Stimulated activated CD8-positive, alpha-beta memory T cell treated with anti-CD3 and anti-CD28 coated beads, Interleukin-12 subunit alpha, Interleukin-12 subunit beta, amount 100 ng/mL, for 1 hour (primary cell): ENCODE measurements around the gene CLHC1.
A peak's percentile ranks its signal among the peaks of the same experiment; 100 is the strongest.
"Not testable (repeated sequence)": the region's sequence is repeated elsewhere in the genome, so short reads cannot be mapped to it uniquely, and the experiment has no call there.

ENCODE experiments used
- DNase-seq: peaks from one replicate; pipeline ENCODE4 v3.0.0-alpha.2; 2020; ENCODE audit warnings: low read depth

Gene CLHC1

GRCh38 chr2:55232863-55233657 is 967 bp upstream of the CLHC1 start:
- DNase-seq = peak; percentile 32

DNA sequence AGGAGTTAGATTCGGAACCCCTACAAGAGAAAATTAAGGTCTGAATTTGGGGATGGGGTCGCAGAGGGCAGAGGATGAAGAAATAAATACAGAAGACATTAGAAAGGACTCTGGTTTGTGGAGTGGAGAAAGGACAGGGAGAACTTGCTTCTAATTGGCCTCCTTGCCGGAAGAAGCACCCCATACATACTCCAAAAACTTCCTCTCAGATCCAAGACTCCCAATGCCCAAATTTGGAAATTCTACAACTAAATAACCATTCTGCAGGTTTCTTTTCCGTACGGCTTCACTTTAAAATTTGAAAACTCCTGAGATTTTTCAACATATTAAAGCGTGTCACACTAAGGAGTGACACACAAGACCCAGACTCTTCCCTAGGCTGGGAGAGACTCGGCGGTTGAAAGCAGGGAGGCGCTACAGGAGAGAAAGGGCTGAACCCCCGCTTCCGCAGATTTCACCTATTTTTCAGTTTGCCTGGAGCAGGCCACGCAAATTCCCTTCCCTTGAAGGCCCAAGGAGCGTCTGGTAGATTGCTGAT is 478 bp downstream of the CLHC1 start:
- no peak for DNase-seq

- no peak for DNase-seq
Measured at GRCh38 chr2:55230551-55230950, 1.5 kb downstream of the CLHC1 start.

- DNase-seq = no peak
Measured at GRCh38 chr2:55229221-55229620, 2.9 kb downstream of the CLHC1 start.

- DNase-seq = no peak
Measured at GRCh38 chr2:55228226-55228563, 3.9 kb downstream of the CLHC1 start.

DNA sequence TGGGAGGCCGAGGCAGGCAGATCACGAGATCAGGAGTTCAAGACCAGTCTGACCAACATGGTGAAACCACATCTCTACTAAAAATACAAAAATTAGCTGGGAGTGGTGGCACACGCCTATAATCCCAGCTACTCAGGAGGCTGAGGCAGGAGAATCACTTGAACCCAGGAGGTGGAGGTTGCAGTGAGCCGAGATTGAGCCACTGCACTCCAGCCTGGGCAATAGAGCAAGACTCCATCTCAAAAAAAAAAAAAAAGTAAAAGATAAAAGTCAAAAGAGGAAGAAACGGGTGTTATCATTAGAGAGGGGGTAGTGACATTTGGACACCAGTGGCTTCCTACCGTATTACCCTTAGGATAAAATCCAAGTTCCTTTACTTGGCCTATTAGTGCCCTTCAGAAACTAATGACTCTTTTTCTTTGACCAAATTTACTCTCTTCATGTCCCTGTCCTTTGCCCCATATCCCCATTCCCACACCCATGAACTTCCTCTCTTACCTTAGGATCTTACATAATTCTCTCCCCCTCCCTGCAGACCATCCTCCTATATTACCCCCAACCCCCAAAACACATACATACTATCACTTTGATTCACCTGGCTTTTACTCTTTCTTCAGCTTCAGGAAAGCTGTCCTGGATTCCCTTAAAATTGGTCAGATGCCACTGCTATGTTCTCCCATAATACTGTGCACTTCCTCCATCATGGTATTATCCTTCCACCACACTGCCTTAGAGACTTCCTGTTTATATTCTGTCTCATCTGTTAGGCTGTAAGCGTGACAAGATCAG is 4.5 kb downstream of the CLHC1 start:
- DNase-seq = not testable (repeated sequence)

DNA sequence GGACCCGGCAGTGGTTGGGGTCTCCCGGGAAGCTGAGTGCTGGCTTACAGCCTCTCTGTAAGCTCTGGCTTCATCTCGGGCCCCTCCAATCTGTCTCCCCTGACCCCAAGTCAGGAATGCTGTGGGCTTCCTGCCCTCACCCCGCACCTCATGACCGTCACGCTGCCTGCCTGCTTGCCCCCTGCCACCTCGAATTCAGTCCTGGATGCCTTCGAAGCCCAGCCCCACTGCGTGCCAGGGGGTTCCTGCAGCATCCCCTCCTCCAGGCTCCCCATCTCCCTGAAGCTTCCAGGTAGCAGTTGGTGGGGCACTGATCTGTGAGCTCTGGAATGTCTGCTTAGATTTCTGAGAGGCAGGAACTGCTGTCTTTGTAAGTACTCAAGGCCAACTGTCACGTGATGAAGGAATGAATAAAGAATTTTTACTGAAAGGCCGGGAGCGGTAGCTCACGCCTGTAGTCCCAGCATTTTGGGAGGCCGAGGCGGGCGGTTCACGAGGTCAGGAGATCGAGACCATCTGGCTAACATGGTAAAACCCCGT is 6.5 kb downstream of the CLHC1 start:
- no peak for DNase-seq

- DNase-seq = no peak
Measured at GRCh38 chr2:55224761-55225261, 7.3 kb downstream of the CLHC1 start.

DNA sequence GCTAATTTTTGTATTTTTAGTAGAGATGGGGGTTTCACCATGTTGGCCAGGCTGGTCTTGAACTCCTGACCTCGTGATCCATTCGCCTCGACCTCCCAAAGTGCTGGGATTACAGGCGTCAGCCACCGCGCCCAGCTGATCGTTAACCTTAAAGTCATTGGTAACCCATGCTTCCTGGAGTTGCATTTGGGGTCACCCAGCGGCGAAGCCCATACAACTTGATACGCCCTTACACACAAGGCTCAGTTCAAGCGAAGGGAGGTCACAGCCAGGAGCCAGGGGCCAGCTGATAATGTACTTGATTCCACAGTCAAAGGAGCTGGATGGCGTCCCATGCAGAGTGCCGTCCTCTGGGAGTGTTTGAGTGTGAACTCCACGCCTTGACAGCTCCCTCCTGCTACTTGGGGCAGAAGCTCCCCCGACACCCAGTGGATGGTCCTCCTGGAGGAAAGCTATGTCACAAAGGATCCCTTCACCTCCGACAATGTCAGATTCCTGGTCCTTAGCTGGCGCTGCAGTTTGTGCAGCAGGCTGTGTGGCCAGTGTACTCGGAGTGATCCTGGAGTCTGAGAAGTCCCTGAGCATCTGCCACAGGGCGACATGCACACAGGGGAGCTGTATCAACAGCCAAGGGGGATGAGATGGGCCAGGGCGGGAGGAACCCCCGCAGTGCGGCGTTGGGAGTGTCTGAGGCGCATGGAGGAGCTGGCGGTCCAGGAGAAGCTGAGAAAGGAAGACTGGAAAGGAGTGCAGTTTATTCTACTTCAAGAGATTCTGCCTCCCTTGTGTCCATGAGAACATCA is 7.9 kb downstream of the CLHC1 start:
- no peak for DNase-seq

DNA sequence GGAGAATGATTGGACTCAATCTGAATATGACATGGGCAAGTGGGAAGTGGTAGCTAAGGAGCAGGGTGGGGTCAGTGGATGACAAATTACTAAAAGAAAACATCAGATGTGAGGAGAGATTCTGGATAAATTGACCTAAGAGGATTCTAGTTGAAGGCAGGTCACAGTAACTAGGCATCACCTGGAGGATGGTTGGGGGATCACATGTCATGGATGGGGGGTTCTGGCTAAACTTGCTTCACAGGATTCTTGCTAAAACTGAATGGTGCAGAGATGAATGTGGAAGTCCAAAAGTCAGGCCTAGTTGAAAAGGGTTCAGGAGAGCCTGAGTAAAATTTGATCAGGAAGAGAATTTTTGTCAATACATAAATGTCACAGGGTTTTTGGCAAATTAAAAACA is 18.3 kb downstream of the CLHC1 start:
- no peak for DNase-seq

DNA sequence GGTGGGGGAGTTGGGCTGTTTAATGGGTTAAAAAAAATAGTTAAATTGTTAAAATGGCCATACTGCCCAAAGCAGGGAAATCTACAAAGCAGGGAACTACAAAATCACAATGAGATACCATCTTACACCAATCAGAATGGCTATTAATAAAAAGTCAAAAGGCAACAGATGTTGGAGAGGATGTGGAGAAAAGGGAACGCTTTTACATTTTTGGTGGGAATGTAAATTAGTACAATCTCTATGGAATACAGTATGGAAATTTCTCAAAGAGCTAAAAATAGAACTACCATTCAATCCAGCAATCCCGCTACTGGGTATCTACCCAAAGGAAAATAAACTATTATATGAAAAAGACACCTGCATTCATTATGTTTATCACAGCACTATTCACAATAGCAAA is 27.1 kb downstream of the CLHC1 start:
- no peak for DNase-seq

DNA sequence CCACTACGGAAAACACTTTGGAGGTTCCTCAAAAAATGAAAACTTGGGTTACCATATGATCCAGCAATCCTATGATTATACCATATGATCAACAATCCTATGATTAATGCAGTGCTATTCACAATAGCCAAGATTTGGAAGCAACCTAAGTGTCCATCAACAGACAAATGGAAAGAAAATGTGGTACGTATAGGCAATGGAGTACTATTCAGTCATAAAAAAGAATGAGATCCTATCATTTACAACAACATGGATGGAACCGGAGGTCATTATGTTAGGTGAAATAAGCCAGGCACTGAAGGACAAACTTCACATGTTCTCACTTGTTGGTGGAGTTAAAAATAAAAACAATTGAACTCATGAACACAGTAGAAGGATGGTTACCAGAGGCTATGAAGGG is 27.6 kb downstream of the CLHC1 start:
- no peak for DNase-seq

DNA sequence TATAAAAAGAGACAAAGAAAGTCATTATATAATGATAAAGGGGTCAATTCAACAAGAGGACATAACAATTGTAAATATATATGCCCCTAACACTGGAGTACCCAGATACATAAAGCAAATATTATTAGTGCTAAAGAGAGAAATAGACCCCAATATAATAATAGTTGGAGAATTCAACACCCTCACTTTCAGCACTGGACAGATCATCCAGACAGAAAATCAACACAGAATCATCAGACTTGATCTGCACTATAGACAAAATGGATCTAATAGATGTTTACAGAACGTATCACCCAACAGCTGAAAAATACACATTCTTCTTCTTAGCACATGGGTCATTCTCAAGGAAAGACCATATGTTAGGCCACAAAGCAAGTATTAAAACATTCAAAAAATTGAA is 31.7 kb downstream of the CLHC1 start:
- no peak for DNase-seq

DNA sequence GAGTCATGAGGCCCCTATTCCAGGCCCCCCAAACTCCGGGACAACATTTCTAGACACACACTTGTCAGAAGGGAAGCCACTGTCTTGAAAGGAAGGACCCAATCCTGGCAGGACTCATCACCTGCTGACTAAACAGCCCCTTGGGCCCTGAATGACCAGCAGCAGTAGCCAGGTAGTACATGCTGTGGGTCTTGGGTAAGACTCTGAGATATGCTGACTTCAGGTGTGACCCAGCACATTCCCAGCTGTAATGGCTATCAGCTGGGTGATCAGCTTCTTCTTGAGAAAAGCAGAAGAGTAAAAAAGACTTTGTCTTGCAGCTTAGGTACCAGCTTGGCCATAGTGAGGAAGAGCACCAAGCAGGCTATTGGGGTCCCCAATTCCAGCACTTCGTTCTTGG is 35.6 kb downstream of the CLHC1 start:
- no peak for DNase-seq

- DNase-seq = not testable (repeated sequence)
Measured at GRCh38 chr2:55191888-55192287, 40.2 kb downstream of the CLHC1 start.

GRCh38 chr2:55186837-55187236 is 45.3 kb downstream of the CLHC1 start:
- not testable (repeated sequence) for DNase-seq

GRCh38 chr2:55180374-55180773 is 51.7 kb downstream of the CLHC1 start:
- no peak for DNase-seq

DNA sequence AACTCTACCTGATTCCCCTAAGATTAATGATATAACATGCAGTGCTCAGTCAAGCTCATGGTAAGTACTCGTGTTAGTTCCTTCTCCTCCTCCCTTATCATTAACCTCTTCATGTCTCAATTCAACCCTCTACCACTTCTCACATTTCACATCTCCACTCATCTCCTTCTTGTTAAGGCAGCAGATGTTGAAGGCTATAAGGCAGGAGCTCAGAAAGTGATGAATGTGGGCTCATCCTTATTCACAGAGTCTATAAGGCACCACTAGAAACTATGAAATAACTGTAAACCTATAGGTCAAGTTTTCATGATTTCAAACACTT is 56.0 kb downstream of the CLHC1 start:
- no peak for DNase-seq

DNA sequence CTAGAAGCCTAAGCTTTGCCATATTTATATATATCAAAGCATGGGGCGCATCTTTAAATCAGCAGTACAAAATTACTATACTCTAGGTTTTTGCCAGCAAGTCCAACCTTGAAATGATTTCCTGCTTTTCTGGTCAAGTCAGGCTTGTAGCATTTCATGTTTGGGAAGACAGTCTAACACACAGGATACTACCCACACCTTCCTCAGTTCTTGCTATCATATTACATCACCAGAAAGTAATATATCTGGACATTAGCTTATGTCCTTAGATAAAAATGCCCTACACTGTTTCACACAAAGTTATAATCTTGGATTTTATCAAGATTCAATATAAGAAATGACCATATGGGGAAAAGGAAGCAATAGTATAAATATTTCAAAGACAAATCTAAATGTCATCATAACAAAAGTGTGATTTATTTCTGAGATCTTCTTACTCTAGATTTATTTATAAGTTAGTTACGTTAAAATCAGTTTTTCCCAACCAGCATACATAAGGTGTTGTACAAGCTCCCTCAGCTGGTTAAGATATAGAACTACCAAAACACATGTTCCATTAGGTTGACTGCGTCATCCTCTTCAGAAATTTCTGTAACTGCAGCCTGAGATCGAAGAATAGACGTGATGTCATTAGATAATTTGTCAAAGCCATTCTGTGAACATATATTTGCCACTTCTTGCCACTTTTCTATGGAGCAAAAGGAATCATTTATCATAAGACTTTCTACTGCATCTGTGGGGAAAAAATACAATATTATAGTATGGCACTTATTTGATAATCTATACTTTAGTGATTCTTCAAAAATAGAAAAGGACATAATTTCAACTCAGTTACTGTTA is 56.6 kb downstream of the CLHC1 start:
- DNase-seq = no peak

DNA sequence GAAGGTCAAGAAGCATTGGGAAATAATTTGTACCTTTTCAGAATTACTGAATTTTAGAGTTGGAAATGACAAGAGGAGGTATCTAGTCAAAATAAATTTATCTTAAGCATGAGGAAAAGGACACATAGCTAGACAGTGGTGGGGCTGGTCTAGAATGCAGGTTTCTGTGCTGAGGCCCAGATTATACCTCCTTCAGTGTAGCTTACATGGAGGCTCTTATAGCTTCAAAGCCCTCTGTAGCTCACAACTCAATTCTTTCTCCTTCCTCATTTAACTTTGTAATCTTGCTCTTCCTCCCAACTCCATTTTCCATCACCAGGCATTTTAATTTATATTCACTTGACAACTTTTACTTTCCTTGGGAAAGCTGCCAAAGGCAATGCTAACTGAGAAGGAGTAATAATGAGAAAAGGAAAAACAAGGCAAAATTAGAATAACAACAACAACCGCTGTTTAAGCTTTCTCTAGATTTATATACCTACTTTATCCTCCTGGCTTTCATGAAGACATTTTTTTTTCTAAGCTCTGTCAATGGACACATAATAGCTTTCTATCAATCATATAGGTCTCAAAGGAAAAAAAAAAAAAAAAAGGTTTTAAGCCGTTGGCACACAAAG is 58.5 kb downstream of the CLHC1 start:
- DNase-seq = no peak

- DNase-seq = no peak
Measured at GRCh38 chr2:55169915-55170314, 62.2 kb downstream of the CLHC1 start.
